SIG-M5 (cell line): ENCODE data around the gene SPATA6.
"Not testable (repeated sequence)": the region's sequence is repeated elsewhere in the genome, so short reads cannot be mapped to it uniquely, and the experiment has no call there.

ENCODE experiments used
- DNase-seq: peaks from one replicate; lab custom pipeline; 2025; lab: John Stamatoyannopoulos, UW

The SPATA6 gene

GRCh38 chr1:48462716-48463302 lies 9.2 kb downstream of the SPATA6 start:
- no peak for DNase-seq

GRCh38 chr1:48450505-48450904 lies 21.5 kb downstream of the SPATA6 start:
- DNase-seq = no peak

DNA sequence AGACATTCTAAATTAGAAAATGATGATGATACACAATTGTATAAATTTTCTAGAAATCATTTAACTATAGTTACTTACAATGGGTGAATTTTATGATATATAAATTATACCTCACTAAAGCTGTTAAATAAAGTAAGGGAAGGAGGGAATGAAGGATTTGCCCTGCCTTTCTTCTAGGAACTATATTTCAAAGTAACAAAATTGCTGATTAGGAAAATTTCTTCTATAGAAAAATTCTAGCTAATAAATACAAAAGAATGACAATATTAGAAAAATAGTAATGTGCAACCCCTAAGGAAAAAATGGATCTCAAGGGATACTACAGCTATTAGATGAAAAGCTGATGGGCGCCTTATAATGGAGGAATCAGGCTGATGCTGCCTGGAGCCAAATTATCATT lies 23.1 kb downstream of the SPATA6 start:
- no peak for DNase-seq

- not testable (repeated sequence) for DNase-seq
Measured at GRCh38 chr1:48444186-48444585, 27.8 kb downstream of the SPATA6 start.

DNA sequence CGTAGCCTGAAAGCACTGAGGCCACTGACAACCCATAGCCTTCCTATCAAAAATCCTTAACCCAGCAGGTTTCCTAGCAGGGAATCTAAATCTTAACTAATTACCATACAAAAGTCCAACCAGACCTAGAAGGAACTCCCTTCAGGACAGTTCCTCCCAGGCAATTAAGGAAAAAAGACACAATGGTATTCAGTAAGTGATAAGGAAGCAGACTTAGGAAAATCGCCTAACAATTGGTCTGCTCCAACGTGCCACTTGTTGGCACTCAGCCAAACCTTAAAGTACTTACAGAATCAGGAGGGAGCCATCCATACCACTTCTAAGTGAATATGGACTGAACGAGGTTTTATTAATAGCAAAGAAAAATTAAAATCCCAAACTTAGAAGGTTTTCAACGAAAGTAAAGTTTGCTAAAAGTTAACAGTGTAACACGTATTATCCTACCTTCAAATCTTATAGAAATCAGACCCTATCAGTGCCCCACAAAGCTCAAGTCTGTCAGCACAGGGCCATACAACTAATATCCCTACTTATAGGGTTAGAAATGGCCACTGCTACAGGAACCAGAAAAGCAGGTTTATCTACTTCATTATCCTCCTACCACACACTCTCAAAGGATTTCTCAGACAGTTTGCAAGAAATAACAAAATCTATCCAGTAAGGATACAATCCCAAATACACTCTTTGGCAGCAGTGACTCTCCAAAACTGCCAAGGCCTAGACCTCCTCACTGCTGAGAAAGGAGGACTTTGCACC lies 29.0 kb downstream of the SPATA6 start:
- DNase-seq = no peak

GRCh38 chr1:48440786-48441185 lies 31.2 kb downstream of the SPATA6 start:
- DNase-seq = not testable (repeated sequence)

GRCh38 chr1:48439380-48439779 lies 32.6 kb downstream of the SPATA6 start:
- no peak for DNase-seq

DNA sequence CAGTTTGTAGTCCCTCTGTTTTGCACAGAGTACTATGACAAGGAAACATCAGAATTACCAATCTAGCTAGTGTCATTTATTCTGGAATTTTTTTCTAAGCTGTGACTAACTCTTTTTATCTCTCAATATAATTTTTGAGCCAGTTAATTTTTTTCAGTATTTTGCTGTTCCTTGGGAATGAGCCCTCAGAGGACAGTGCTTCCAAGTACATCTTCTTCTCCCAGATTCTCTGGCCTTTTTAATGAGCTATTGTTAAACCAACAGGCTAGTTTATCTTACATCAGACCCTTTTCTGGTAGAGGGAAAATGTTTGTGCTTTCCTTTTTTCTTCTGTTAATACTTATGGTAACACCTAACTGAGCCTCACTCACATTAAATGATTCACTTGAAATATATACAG lies 34.6 kb downstream of the SPATA6 start:
- not testable (repeated sequence) for DNase-seq

- DNase-seq = not testable (repeated sequence)
Measured at GRCh38 chr1:48435312-48436002, 36.5 kb downstream of the SPATA6 start.

- DNase-seq = no peak
Measured at GRCh38 chr1:48430832-48431231, 41.2 kb downstream of the SPATA6 start.

DNA sequence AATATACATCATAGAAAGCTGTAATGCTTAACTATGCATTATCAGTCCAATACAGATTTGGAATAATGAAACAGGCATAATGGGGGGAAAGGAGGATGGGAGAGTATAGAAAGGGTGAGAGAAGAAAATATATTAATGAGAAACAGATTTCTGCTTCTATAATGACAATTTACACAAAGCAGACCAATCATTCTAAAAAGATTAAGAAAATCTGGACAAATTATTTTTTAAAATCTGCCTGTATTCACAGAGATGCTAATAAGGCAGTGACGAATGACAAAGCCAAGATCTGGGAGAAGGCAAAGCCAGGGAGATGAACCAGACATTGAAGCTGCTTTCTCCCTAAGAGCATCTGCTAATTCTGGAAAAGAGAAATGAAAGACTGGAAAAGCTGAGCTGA lies 50.0 kb downstream of the SPATA6 start:
- DNase-seq = no peak

GRCh38 chr1:48418742-48419141 lies 53.3 kb downstream of the SPATA6 start:
- DNase-seq = no peak

DNA sequence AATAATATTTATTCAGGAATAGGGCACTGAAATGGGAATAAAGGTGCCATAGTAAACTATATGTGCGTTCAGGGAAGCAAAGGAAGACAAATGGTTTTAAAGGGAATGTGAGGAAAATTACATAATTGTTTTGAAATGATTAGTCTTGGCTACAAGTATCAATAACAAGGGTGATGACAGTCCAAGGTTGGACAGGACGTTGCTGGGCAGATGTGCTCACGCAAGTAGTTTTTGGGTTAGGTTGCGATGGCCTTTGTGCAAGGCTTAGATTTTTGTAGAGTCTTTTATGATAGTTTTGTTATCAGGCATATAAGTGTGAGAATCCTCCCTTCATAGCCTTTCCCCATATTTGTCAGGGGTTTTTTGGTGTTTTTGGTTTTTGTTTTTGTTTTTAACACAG lies 57.0 kb downstream of the SPATA6 start:
- DNase-seq = no peak

DNA sequence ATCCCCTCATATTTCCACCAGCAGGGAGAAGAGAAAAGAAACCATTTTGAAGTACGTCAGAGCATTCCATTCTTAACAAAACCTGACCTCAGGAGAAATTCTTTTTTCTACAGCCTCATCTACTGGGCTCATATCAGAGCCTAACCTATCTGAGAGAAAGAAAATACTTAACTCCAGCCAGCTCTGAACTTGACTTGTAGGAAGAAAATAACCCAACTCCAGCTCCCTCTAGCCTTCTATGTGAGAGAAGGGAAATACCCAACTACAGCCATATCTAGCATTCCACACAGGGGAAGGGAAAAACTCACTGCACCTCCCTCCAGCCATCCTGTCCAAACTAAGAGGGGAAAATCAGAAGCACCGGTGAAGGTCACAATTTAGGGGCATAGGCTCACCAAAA lies 57.7 kb downstream of the SPATA6 start:
- DNase-seq = no peak

- DNase-seq = no peak
Measured at GRCh38 chr1:48405940-48406339, 66.1 kb downstream of the SPATA6 start.

DNA sequence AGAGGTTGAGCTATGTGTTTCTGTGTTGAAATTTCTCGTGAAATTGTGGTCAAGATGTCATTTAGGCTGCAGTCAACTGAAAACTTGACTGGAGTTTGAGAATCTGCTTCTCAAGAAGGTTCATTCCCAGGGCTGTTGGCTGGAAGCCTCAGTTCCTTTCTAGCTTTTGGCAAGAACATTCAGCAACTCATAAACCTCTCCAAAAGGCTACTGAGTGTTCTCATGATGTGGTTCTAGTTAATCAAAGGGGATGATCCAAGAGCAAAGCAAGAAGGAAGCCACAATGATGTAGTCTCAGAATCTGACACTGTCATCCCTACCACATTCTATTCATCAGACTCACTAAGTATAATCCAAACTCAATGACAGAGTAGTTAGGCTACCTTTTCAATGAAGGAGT lies 66.6 kb downstream of the SPATA6 start:
- DNase-seq = no peak

DNA sequence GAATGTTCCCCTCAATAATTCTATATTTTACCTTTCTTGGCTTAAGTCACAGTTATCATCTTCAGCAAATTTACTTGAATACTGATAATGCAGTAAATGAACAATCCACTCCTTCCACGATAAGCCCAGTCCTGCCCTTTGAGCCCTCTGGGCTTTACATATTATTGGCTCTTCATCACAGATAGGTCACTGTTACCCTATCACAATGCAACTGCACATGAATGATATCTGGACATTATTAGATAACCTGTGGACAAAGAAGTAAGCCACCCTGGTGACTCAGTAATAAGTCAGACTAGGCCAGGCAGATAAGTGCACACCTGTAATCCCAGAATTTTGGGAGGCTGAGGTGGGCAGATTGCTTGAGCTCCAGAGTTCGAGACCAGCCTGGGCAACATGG lies 69.4 kb downstream of the SPATA6 start:
- DNase-seq = no peak

DNA sequence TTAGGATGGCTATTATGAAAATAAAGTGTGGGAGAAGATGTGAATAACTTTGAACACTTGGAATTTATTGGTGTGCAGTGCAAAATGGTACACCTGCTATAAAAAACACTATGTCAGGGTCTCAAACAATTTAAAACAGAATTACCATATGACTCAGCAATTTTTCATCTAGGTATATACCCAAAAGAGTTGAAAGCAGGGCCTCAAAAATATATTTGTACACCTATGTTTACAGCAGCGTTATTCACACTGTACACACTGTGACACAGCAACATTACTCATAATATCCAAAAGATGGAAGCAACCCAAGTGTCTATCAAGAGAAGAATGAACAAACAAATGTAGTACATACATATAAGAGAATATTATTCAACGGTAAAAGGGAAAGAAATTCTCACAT lies 75.8 kb downstream of the SPATA6 start:
- no peak for DNase-seq

DNA sequence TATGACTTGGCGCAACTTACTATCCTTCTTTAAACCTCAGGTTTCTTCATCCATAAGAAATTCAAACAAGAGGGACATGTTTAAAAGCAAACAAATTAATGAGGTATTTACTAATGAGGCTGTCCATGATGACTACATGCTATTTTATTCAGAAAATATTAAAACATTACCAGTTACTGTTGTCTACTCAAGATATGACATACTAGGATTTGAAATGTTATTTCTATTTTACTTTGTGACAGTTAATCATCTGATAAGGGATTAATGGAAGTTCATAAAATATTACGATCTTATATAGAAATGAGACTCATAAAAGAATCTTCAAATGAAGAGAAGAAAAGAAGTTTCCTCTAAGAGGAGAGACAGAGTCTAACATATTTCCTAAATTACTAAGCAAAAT lies 80.1 kb downstream of the SPATA6 start:
- no peak for DNase-seq

- DNase-seq = no peak
Measured at GRCh38 chr1:48387409-48387808, 84.6 kb downstream of the SPATA6 start.

- DNase-seq = no peak
Measured at GRCh38 chr1:48374785-48375184, 97.2 kb downstream of the SPATA6 start.

DNA sequence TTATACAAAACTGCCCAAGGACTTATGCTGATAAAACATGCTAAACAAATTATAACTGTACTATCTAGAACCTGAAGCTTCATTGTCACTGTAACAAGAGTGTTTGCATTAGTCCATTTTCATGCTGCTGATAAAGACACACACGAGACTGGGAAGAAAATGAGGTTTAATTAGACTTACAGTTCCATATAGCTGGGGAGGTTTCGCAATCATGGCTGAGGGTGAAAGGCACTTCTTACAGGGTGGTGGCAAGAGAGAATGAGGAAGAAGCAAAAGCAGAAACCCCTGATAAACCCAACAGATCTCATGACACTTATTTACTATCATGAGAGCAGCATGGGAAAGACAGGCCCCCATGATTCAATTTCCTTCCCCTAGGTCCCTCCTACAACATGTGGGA lies 100.4 kb downstream of the SPATA6 start:
- no peak for DNase-seq

DNA sequence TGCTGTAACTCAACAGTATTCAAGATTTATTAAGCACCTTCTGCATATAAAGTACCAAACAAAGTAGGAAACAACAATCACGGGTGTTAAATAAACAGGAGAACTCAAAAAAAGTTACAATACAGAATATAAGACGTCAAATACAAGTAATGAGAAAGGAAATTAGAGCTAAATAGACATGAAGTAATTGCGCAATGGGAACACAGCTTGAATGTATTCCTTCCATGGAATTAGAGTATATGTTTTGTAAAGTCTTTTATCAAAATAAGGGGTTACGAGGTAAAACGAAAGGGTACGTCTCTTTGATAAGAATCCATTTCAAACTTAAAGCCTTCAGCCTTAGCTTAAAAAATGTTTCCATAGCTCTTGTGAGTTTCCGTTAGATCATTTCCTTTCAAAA lies 109.1 kb downstream of the SPATA6 start:
- DNase-seq = no peak
